Ovary (tissue), 3 donors: ENCODE data around the gene NLE1.

Experiments used
- CTCF ChIP-seq, 3 donors: fragments of 450-650 bp in 2 of 3; fragments of 200-600 bp in 1 of 3; IDR thresholded peaks; one replicate each; pipeline versions ENCODE4 v1.5.1 to v1.8.0; 2016 to 2022; ENCODE audit warnings: antibody characterized with exemption in 3 of 3, mild to moderate bottlenecking in 1 of 3
- EP300 ChIP-seq: sonication (generic); formaldehyde crosslinking; IDR thresholded peaks from one replicate; pipeline ENCODE4 v1.6.1; 2017; ENCODE audit warnings: antibody characterized with exemption
- donor health status: DM: no; HTN: no; CAD: no.

GRCh38 chr17:35141681-35142466 lies at the start of gene NLE1:
- TF ChIP-seq CTCF (IDR thresholded peaks at IDR 0.05) (peak; percentile 79 to 97 (median 84)), EP300 (no peak)
